Transverse colon (tissue), 4 donors: Measurements from ENCODE around the gene SMCO2. TPM values are rescaled to one million over a fixed set of nuclear protein-coding genes. Genes with fewer than 3 reads are reported as not detected.

Source experiments
- DNase-seq: peaks from one replicate; pipeline ENCODE4 v3.0.0-alpha.2; 2019
- H3K27ac ChIP-seq, 4 donors: fragments of 200-600 bp; sonication (generic); 2 replicates each; pipeline ENCODE4 v1.5.1; 2016 to 2018; ENCODE audit warnings: inconsistent platforms in 4 of 4
- H3K27me3 ChIP-seq: fragments of 200-600 bp; sonication (generic); 2 replicates; pipeline ENCODE4 v1.5.1; 2017; ENCODE audit warnings: inconsistent platforms
- H3K36me3 ChIP-seq, 4 donors: fragments of 200-600 bp; sonication (generic); 2 replicates each; pipeline ENCODE4 v1.5.1; 2017 to 2019; ENCODE audit warnings: inconsistent platforms in 4 of 4
- H3K4me1 ChIP-seq, 4 donors: fragments of 200-600 bp; sonication (generic); 2 replicates each; pipeline ENCODE4 v1.5.1; 2017 to 2020; ENCODE audit warnings: inconsistent platforms in 4 of 4
- H3K4me3 ChIP-seq, 4 donors: fragments of 200-600 bp; sonication (generic); 1 replicate in 1 of 4; 2 replicates in 3 of 4; pipeline versions ENCODE4 v1.5.1 to v1.6.1; 2017 to 2019; ENCODE audit warnings: inconsistent platforms in 4 of 4
- H3K9me3 ChIP-seq, 2 donors: fragments of 200-600 bp; sonication (generic); 2 replicates each; pipeline ENCODE4 v1.5.1; 2017 to 2019; ENCODE audit warnings: inconsistent platforms in 2 of 2
- CTCF ChIP-seq, 5 experiments: fragments of 200-600 bp in 3 of 5; fragments of 450-650 bp in 2 of 5; sonication (generic) in 3 of 5; IDR thresholded peaks; 1 replicate in 2 of 5; 2 replicates in 3 of 5; pipeline ENCODE4 v1.5.1; 2016 to 2017; ENCODE audit warnings: antibody characterized with exemption in 5 of 5, inconsistent platforms in 3 of 5, mild to moderate bottlenecking in 2 of 5, moderate library complexity in 1 of 5
- EP300 ChIP-seq: sonication (generic); formaldehyde crosslinking; IDR thresholded peaks from one replicate; pipeline ENCODE4 v1.6.1; 2017; ENCODE audit warnings: antibody characterized with exemption, low read depth
- POLR2A ChIP-seq: fragments of 450-650 bp; IDR thresholded peaks from one replicate; pipeline ENCODE4 v1.6.1; 2016; ENCODE audit warnings: antibody characterized with exemption, mild to moderate bottlenecking, moderate library complexity
- POLR2AphosphoS5 ChIP-seq, 3 donors: sonication (generic); formaldehyde crosslinking; IDR thresholded peaks; one replicate each; pipeline ENCODE4 v1.6.1; 2016; ENCODE audit warnings: antibody characterized with exemption in 3 of 3
- WGBS, 2 donors: methylation state at CpG; one replicate each; pipeline ENCODE4 v1.1.5; 2018; ENCODE audit warnings: low coverage in 1 of 2; 5-methylcytosine and 5-hydroxymethylcytosine counted together
- in situ Hi-C, 4 donors: fragments of 200-750 bp; cut with MboI; loops; one replicate each; pipeline versions ENCODE4 v1.15.0 to v1.15.1; 2017; ENCODE audit warnings: low sequenced_read_pairs in 3 of 4, low pct_ligation_motif_present in 1 of 4, low pct_unique_long_range_greater_than_20kb in 1 of 4
- intact Hi-C: fragments of 100-400 bp; cut with DNase I; formaldehyde crosslinking; loops from one replicate; pipeline ENCODE4 v1.15.1; 2023; ENCODE audit warnings: low total_unique reads
- total RNA-seq, 4 donors: library from RNA; depleted of rRNA; stranded (reverse); fragments of >200 nt; gene quantifications; one replicate each; pipeline ENCODE4 v1.1.0, GENCODE V29; 2016

Gene SMCO2
- total RNA-seq, 4 donors from 2014 or later, result not detected

GRCh38 chr12:27523642-27524493, 77.3 kb downstream of the SMCO2 start, which contains the start of gene PPFIBP1:
Gene PPFIBP1 (plus strand): TSS chr12:27524206. CDS start chr12:27633397, 109,191 bp downstream.
- 0% methylated on average over 6 to 40 of the region's 41 CpGs for WGBS, 2 donors

GRCh38 chr12:27524494-27524835, 77.9 kb downstream of the SMCO2 start:
- in situ Hi-C loops (no loop called here), intact Hi-C loops (no loop called here)
- Histone ChIP-seq H3K4me1 (peaks cover 0 to 26% (median 13%) of the 10 kb centered on the region in 4 donors), H3K36me3 (no peaks in the 10 kb centered on the region), H3K27me3 (no peaks in the 10 kb centered on the region), H3K27ac (peak overlapping the region; percentile 86 to 94 (median 90)), H3K4me3 (peak overlapping the region; percentile 51 to 92 (median 65)), H3K9me3 (no peaks in the 10 kb centered on the region)
- 0 to 1% methylated on average over 4 to 8 of the region's 8 CpGs for WGBS, 2 donors
- TF ChIP-seq CTCF (IDR thresholded peaks at IDR 0.05) (peak in 2 of 5 experiments; percentile 21 to 35), POLR2A (no peak)
- no peak for DNase-seq

More at GRCh38 chr12:27523642-27524493, 77.3 kb downstream of the SMCO2 start, which contains the start of gene PPFIBP1:
- peak within 1 kb of the TSS; percentile 51 to 92 (median 65) for H3K4me3 ChIP-seq
- peaks cover 0 to 26% (median 13%) of the 10 kb centered on the region in 4 donors for H3K4me1 ChIP-seq
- intact Hi-C loops, result no loop called here
- no peaks in the 10 kb centered on the region for H3K36me3 ChIP-seq
- in situ Hi-C loops, result no loop called here
- H3K27me3 ChIP-seq, result no peaks in the 10 kb centered on the region
- TF ChIP-seq POLR2A (peak; percentile 95), POLR2AphosphoS5 (IDR thresholded peaks at IDR 0.05) (peak; percentile 91 to 96 (median 95)), EP300 (no peak), CTCF (IDR thresholded peaks at IDR 0.05) (peak in 4 of 5 experiments; percentile 13 to 45 (median 26))
- H3K27ac ChIP-seq, result peak within 1 kb of the TSS; percentile 86 to 94 (median 90)
- DNase-seq, result peak; percentile 100
- no peaks in the 10 kb centered on the region for H3K9me3 ChIP-seq

- H3K9me3 ChIP-seq, result no peaks in the 10 kb centered on the region
- WGBS, 2 donors, result 2% methylated on average over 14 to 16 of the region's 16 CpGs
- TF ChIP-seq CTCF (IDR thresholded peaks at IDR 0.05), result peak in 1 of 5 experiments; percentile 8
- no peak for TF ChIP-seq EP300
- no peak for TF ChIP-seq POLR2AphosphoS5 (IDR thresholded peaks at IDR 0.05)
- TF ChIP-seq POLR2A, result no peak
- no peaks in the 10 kb centered on the region for H3K27me3 ChIP-seq
- peak overlapping the region; percentile 86 to 94 (median 90) for H3K27ac ChIP-seq
- H3K4me3 ChIP-seq, result peak overlapping the region; percentile 51 to 92 (median 65)
- intact Hi-C loops (no loop called here), in situ Hi-C loops (no loop called here)
- peaks cover 0 to 26% (median 13%) of the 10 kb centered on the region in 4 donors for H3K4me1 ChIP-seq
- DNase-seq, result peak; percentile 22
- H3K36me3 ChIP-seq, result no peaks in the 10 kb centered on the region
Observed at GRCh38 chr12:27524839-27525753, 78.6 kb downstream of the SMCO2 start.

- Histone ChIP-seq H3K9me3 (no peaks in the 10 kb centered on the region), H3K4me3 (no peak overlapping the region), H3K27me3 (no peaks in the 10 kb centered on the region), H3K36me3 (no peaks in the 10 kb centered on the region), H3K27ac (no peak overlapping the region), H3K4me1 (peaks cover 0 to 35% (median 13%) of the 10 kb centered on the region in 4 donors)
- TF ChIP-seq EP300 (no peak), POLR2AphosphoS5 (IDR thresholded peaks at IDR 0.05) (no peak), CTCF (IDR thresholded peaks at IDR 0.05) (no peak), POLR2A (no peak)
- 82 to 84% methylated on average over 8 to 9 of the region's 9 CpGs for WGBS, 2 donors
- DNase-seq, result no peak
- intact Hi-C loops (no loop called here), in situ Hi-C loops (no loop called here)
Observed at GRCh38 chr12:27527512-27527911, 81.0 kb downstream of the SMCO2 start.
